CD14-positive monocyte (primary cell): ENCODE results near the gene XXYLT1. TPM values are rescaled to one million over a fixed set of nuclear protein-coding genes. Genes with fewer than 3 reads are reported as not detected.

Experiments
- DNase-seq, 3 donors: peaks; one replicate each; pipeline ENCODE4 v3.0.0-alpha.2; 2011 to 2022
- H2AFZ ChIP-seq: 2 replicates; pipeline ENCODE4 v1.6.0; 2012; ENCODE audit warnings: mild to moderate bottlenecking, low read depth, low read length, inconsistent platforms; ENCODE audit not compliant: insufficient read depth, poor library complexity, severe bottlenecking
- H3K27ac ChIP-seq, 2 donors: 1 replicate in 1 of 2; 2 replicates in 1 of 2; pipeline ENCODE4 v1.5.1; 2012 to 2013; ENCODE audit warnings: low read length in 2 of 2, control low read depth in 1 of 2, inconsistent platforms in 1 of 2, low read depth in 1 of 2, mild to moderate bottlenecking in 1 of 2
- H3K27me3 ChIP-seq, 2 donors: one replicate each; pipeline versions ENCODE4 v1.6.0 to v1.6.1; 2011 to 2013; ENCODE audit warnings: low read length in 2 of 2; ENCODE audit not compliant: control insufficient read depth in 2 of 2, insufficient read depth in 2 of 2
- H3K36me3 ChIP-seq, 2 donors: replicated peaks in 1 of 2; 1 replicate in 1 of 2; 2 replicates in 1 of 2; pipeline versions ENCODE4 v1.5.1 to v1.6.1; 2012 to 2013; ENCODE audit warnings: low read length in 2 of 2, control low read depth in 1 of 2, inconsistent platforms in 1 of 2, mild to moderate bottlenecking in 1 of 2; ENCODE audit not compliant: insufficient read depth in 2 of 2, control insufficient read depth in 1 of 2
- H3K4me1 ChIP-seq, 2 donors: 1 replicate in 1 of 2; 2 replicates in 1 of 2; pipeline versions ENCODE4 v1.5.1 to v1.6.1; 2012 to 2013; ENCODE audit warnings: low read length in 2 of 2, control low read depth in 1 of 2, inconsistent platforms in 1 of 2, mild to moderate bottlenecking in 1 of 2, moderate library complexity in 1 of 2; ENCODE audit not compliant: insufficient read depth in 2 of 2, control insufficient read depth in 1 of 2
- H3K4me2 ChIP-seq: replicated peaks from 2 replicates; pipeline ENCODE3; 2012; ENCODE audit warnings: low read length, moderate library complexity, mild to moderate bottlenecking; ENCODE audit not compliant: poor library complexity, severe bottlenecking; ENCODE audit errors: extremely low read depth
- H3K4me3 ChIP-seq, 3 experiments: fragments of 200-600 bp in 1 of 3; sonication (generic) in 1 of 3; replicated peaks in 1 of 3; 1 replicate in 2 of 3; 2 replicates in 1 of 3; pipeline ENCODE4 v1.5.1; 2011 to 2013; ENCODE audit warnings: low read length in 3 of 3, mild to moderate bottlenecking in 3 of 3, control low read depth in 2 of 3, low read depth in 2 of 3, inconsistent platforms in 1 of 3, moderate library complexity in 1 of 3
- H3K79me2 ChIP-seq: 2 replicates; pipeline ENCODE4 v1.6.0; 2012; ENCODE audit warnings: mild to moderate bottlenecking, control low read depth, inconsistent platforms, low read length, moderate library complexity; ENCODE audit not compliant: insufficient read depth
- H3K9ac ChIP-seq: 2 replicates; pipeline ENCODE4 v1.6.0; 2017; ENCODE audit warnings: low read length, mild to moderate bottlenecking; ENCODE audit not compliant: insufficient read depth, poor library complexity, severe bottlenecking
- H3K9me3 ChIP-seq, 2 donors: replicated peaks in 1 of 2; 1 replicate in 1 of 2; 2 replicates in 1 of 2; pipeline versions ENCODE4 v1.5.1 to v1.6.1; 2012 to 2013; ENCODE audit warnings: low read length in 2 of 2, control low read depth in 1 of 2; ENCODE audit not compliant: control insufficient read depth in 1 of 2, insufficient read depth in 1 of 2
- H4K20me1 ChIP-seq: 2 replicates; pipeline ENCODE4 v1.6.0; 2012; ENCODE audit warnings: mild to moderate bottlenecking, low read length, control low read depth, moderate library complexity; ENCODE audit not compliant: insufficient read depth
- H3K27ac Mint-ChIP-seq, 7 donors: one replicate each; pipeline ENCODE4 v1.8.0; 2020; ENCODE audit warnings: mild to moderate bottlenecking in 7 of 7, mixed read lengths in 7 of 7, moderate library complexity in 6 of 7, inconsistent platforms in 2 of 7
- H3K27me3 Mint-ChIP-seq, 3 donors: one replicate each; pipeline ENCODE4 v1.8.0; 2021 to 2022; ENCODE audit warnings: low read depth in 3 of 3, mild to moderate bottlenecking in 3 of 3, mixed read lengths in 3 of 3, moderate library complexity in 3 of 3, inconsistent platforms in 1 of 3
- H3K36me3 Mint-ChIP-seq, 2 donors: one replicate each; pipeline ENCODE4 v1.8.0; 2020; ENCODE audit warnings: mixed read lengths in 2 of 2, inconsistent platforms in 1 of 2, mild to moderate bottlenecking in 1 of 2
- H3K4me1 Mint-ChIP-seq: one replicate; pipeline ENCODE4 v1.8.0; 2020; ENCODE audit warnings: mild to moderate bottlenecking, mixed read lengths
- H3K4me3 Mint-ChIP-seq, 2 donors: one replicate each; pipeline ENCODE4 v1.8.0; 2020; ENCODE audit warnings: mild to moderate bottlenecking in 2 of 2, mixed read lengths in 2 of 2, moderate library complexity in 1 of 2
- H3K9me3 Mint-ChIP-seq, 7 donors: one replicate each; pipeline ENCODE4 v1.8.0; 2020 to 2022; ENCODE audit warnings: mixed read lengths in 7 of 7, mild to moderate bottlenecking in 6 of 7, moderate library complexity in 6 of 7, inconsistent platforms in 2 of 7
- WGBS: methylation state at CpG from one replicate; pipeline ENCODE4 v1.1.5; 2013; ENCODE audit warnings: missing lambda C conversion rate; ENCODE audit not compliant: insufficient coverage; 5-methylcytosine and 5-hydroxymethylcytosine counted together
- intact Hi-C, 2 donors: fragments of 100-400 bp; cut with micrococcal nuclease; formaldehyde crosslinking; loops; one replicate each; pipeline versions ENCODE4 v1.15.0 to v1.15.1; 2023
- polyA plus RNA-seq, 3 donors: library from polyadenylated mRNA; depleted of rRNA in 1 of 3; unstranded in 2 of 3; stranded (reverse) in 1 of 3; fragments of 300-500 nt in 2 of 3; fragments of >200 nt in 1 of 3; fragmentation: Illumina TruSeq in 2 of 3; gene quantifications; 1 replicate in 2 of 3; 2 replicates in 1 of 3; pipeline ENCODE4 v1.2.3, GENCODE V29; 2012 to 2021
- small RNA-seq: library from RNA; depleted of rRNA; stranded (forward); fragments of <200 nt; gene quantifications from one replicate; pipeline ENCODE3, GENCODE V24; 2012; ENCODE audit warnings: low read depth; ENCODE audit not compliant: insufficient read length
- TF ChIP-seq, protein P1 (sequence below): fragments of 200-600 bp; IDR thresholded peaks from one replicate; pipeline ENCODE4 v1.8.0; 2022; ENCODE audit warnings: antibody characterized with exemption, mild to moderate bottlenecking

Gene XXYLT1
- polyA plus RNA-seq, 3 donors: 11.8 to 13.5 (median 13.2) TPM

DNA sequence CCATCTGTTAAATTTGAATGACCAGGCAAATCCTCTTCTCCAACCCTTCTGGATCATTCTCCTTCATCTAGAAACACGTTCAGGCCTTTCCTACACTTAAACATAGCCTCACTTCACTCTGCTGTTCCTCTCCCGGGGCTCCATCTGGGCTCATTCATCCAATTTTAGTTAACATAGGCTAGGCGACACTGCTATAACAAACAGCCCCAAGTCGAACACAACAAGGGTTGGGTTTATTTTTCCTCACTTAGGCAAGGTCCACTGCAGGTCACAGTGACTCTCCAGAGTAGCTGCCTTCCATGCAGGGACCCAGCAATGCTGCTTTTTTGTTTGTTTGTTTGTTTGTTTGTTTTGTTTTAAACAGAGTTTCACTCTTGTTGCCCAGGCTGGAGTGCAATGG is 250.8 kb downstream of the XXYLT1 start:
- H3K9me3 Mint-ChIP-seq: peaks cover 2 to 8% (median 4%) of the 10 kb centered on the region in 7 donors
- H3K27ac ChIP-seq: no peak overlapping the region
- no peaks in the 10 kb centered on the region for H3K36me3 Mint-ChIP-seq
- DNase-seq: no peak
- H3K27me3 ChIP-seq: no peaks in the 10 kb centered on the region
- no peak overlapping the region for H3K27ac Mint-ChIP-seq
- intact Hi-C loops: no loop called here
- H3K4me1 Mint-ChIP-seq: peaks cover 27% of the 10 kb centered on the region
- peaks cover 0 to 6% (median 5%) of the 10 kb centered on the region in 3 donors for H3K27me3 Mint-ChIP-seq
- no peaks in the 10 kb centered on the region for H4K20me1 ChIP-seq
- no peak overlapping the region for H2AFZ ChIP-seq
- no peak overlapping the region for H3K4me3 Mint-ChIP-seq
- no peaks in the 10 kb centered on the region for H3K79me2 ChIP-seq
- peaks cover 13% of the 10 kb centered on the region in 2 donors for H3K4me1 ChIP-seq
- H3K36me3 ChIP-seq: no peaks in the 10 kb centered on the region
- H3K9ac ChIP-seq: no peak overlapping the region
- no peak overlapping the region for H3K4me2 ChIP-seq
- TF ChIP-seq, protein P1, sequence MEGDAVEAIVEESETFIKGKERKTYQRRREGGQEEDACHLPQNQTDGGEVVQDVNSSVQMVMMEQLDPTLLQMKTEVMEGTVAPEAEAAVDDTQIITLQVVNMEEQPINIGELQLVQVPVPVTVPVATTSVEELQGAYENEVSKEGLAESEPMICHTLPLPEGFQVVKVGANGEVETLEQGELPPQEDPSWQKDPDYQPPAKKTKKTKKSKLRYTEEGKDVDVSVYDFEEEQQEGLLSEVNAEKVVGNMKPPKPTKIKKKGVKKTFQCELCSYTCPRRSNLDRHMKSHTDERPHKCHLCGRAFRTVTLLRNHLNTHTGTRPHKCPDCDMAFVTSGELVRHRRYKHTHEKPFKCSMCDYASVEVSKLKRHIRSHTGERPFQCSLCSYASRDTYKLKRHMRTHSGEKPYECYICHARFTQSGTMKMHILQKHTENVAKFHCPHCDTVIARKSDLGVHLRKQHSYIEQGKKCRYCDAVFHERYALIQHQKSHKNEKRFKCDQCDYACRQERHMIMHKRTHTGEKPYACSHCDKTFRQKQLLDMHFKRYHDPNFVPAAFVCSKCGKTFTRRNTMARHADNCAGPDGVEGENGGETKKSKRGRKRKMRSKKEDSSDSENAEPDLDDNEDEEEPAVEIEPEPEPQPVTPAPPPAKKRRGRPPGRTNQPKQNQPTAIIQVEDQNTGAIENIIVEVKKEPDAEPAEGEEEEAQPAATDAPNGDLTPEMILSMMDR: no peak
- H3K4me3 ChIP-seq: no peak overlapping the region
- H3K9me3 ChIP-seq: peaks cover 0 to 2% of the 10 kb centered on the region in 2 donors
- WGBS: 92% methylated on average over 4 of the region's 4 CpGs

DNA sequence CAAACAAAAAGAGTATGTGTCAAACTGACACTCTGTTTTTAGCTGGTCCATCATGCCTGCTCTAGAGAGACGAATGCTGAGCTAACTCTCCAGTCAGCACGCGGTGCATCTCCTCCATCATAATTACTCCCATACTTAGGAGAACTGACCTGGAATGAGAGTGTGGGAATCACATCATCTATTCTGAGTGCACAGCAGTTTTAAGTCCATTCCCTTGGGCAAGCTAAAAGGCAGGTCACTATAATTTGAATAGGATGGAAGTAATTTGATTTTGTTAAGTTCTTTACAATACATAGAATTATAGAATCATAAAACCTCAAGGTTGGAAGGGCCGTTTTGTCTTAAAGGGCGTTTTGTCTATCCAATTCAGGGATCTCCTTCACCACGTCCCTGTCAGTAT is 251.6 kb downstream of the XXYLT1 start:
- H3K27ac ChIP-seq: no peak overlapping the region
- H3K36me3 ChIP-seq: no peaks in the 10 kb centered on the region
- no peaks in the 10 kb centered on the region for H3K36me3 Mint-ChIP-seq
- no peaks in the 10 kb centered on the region for H3K27me3 ChIP-seq
- H2AFZ ChIP-seq: no peak overlapping the region
- peaks cover 7 to 11% of the 10 kb centered on the region in 2 donors for H3K4me1 ChIP-seq
- no peak overlapping the region for H3K27ac Mint-ChIP-seq
- H3K79me2 ChIP-seq: no peaks in the 10 kb centered on the region
- H3K4me3 Mint-ChIP-seq: no peak overlapping the region
- no peak for DNase-seq
- peaks cover 0 to 6% (median 3%) of the 10 kb centered on the region in 3 donors for H3K27me3 Mint-ChIP-seq
- no peak overlapping the region for H3K9ac ChIP-seq
- peaks cover 28% of the 10 kb centered on the region for H3K4me1 Mint-ChIP-seq
- TF ChIP-seq, protein P1: no peak
- peaks cover 0 to 2% of the 10 kb centered on the region in 2 donors for H3K9me3 ChIP-seq
- no peak overlapping the region for H3K4me3 ChIP-seq
- intact Hi-C loops: no loop called here
- peaks cover 2 to 8% (median 4%) of the 10 kb centered on the region in 7 donors for H3K9me3 Mint-ChIP-seq
- no peaks in the 10 kb centered on the region for H4K20me1 ChIP-seq
- H3K4me2 ChIP-seq: no peak overlapping the region
- WGBS: no CpG with 5 or more reads among the region's 6 CpGs

Small RNA genes within 50 kb of the gene (small RNA-seq; reads per million reads assigned to genes)
- gene MIR3137 (not detected), gene RN7SL36P (not detected), gene RNU6-25P (not detected)

Other genes starting within 250 kb of the XXYLT1 start
- 10 to 100 TPM; 41.5 to 96.5 (median 71.6) TPM for gene ACAP2, start 171.9 kb upstream of the XXYLT1 start, polyA plus RNA-seq